Ammon's horn (tissue), 1 donor: ENCODE data around the gene CHURC1.

Experiments
- DNase-seq: peaks from one replicate; pipeline ENCODE4 v3.0.0-alpha.2; 2016; ENCODE audit warnings: low spot score

CHURC1 gene

DNA sequence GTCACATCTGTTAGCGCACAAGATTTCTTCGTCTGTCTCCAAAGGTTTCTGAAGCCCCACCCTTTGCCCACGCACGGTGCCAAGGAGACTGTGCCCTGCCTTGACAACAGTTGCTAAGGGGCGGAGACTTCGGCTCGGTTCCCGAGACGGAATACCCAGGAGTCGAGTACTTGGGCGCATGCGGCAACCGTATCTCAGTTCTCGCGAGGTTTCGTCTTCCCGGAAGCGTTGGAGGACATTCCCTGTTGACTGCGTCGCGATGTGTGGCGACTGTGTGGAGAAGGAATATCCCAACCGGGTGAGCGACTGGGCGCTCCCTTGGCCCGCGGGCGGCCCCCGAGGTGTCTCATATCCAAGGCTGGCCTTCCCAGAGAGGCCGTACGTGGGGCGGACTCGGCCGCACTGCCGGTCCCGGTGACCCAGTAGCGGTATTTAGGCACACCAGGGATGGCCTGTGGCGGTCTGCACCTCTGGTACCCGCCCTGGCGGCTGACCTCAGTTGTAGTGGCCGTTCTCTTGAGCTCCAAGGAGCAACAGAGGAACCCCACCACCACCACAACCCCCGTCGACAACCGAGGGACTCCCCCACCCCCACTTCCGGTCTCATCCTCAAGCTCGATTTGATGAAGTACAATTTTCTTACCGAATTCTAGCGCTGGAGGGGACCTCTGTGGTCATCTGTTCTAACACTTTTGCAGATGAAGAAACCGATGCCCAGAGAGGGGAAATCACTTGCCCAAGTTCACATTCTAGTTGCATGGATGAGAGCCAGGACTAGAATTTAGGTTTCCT, at the start of gene CHURC1:
Gene CHURC1, plus strand, starts transcription at position 219 of the 792 bp plus-strand sequence. Its CDS starts 41 bp downstream, at position 260.
- DNase-seq = peak; percentile 98

DNA sequence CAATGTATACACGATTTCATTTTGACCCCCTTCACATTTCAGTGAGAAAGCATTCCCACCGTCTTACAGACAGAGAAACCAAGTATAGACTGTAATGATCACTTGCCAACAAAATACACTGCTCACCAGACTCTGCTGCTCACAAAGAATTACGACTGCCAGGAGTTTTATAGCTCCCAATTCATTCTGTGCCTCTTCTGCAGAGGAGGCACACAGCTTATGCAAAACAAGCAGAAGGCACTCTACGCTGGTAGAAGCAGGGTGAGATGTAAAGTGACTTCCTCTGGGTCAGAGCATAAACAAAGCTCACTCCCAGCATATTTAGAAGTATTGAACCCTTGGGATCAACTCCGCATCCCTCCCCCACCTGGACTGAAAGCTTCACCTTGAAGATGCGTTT, 49.1 kb upstream of the CHURC1 start:
- no peak for DNase-seq

DNA sequence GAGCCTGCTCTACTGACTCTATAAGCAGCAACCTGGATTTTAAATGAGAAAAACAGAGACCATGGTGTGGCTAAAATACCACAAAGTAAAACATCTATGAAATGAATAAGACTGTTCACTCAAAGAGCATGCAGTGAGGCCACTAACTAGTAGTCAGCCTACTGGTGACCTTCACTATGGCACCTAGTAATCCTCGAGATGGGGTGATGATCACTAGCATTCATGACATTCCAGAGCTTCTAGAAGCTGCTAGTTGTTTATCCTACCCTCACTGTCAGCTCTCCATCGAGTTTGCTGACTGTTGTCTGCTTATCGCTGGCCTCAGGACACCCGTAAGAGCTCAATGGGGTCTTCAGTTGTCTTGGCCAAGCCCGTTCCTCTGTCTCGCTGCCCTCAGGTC, 48.3 kb upstream of the CHURC1 start:
- no peak for DNase-seq

DNA sequence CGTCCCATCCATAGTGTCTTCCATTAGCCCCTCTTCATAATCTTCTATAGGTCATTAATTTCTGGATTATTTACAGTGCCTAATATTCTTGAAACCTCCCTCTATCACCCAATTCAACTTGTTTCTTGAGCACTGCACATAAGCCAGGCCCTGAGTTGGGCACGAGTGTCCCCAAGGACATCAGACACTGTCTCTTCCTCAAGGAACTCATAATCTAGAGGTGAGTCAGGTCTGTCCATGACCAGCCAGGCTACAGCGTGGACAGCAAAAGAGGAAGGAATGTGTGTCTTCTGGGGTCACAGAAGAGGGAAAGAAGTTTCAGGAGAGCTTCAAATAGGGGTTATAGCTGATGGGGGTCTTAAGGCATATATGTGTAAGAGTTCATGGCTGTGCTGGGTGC, 47.1 kb upstream of the CHURC1 start:
- no peak for DNase-seq

DNA sequence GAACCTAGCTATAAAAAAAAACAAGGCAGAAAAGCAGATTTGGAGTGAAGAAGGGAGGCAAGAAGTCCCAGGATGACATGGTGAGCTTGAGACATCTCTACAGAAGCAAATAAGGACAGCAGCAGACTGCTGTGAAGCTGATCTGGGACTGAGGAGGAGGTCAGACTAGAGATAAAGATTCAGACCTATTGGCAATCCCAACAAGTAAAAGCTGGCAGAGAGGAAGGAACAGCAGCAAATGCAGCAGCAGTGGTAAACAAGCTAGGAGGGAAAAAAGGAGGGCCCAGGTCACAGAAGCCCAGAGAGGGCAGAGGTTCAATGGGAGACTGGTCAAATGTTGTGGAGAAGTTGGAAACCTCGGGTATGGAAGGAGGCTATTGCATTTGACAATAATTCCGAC, 45.9 kb upstream of the CHURC1 start:
- no peak for DNase-seq

DNA sequence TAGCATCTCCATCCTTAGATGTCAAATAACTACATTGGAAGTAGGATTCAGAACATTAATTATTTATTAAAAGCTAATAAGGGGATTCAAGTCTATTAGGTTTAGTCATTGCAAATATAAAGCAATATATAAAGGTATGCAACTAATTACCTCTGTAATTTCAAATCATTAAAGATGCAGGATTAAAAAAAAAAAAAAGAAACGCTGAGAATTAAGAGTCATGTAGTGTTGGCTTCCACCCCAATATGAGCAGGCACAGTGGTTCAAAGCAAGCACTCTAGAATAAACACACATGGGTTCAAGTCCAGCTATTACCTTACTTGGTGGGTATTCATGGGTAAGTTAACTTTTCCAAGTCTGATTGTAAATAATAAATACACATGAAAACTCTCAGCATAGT, 45.4 kb upstream of the CHURC1 start:
- no peak for DNase-seq

DNA sequence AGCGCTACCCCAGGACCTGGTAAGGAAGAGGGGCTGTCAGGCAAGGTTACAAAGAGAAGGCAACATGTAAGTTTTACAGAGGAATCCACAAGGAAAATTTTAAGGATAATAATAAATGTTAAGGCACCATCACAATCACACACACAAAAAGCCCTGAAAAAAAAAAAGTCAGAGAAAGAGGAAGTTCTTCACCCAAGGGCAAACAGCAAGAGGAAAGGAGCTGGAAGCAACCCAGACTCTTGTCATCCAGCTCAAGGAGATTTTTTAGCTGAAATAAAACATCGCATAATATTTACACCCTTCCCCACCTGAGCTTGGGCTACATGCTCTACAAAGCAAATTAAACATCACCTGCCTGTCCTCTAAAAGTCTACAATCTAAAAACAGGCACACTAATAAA, 44.1 kb upstream of the CHURC1 start:
- DNase-seq = no peak

DNA sequence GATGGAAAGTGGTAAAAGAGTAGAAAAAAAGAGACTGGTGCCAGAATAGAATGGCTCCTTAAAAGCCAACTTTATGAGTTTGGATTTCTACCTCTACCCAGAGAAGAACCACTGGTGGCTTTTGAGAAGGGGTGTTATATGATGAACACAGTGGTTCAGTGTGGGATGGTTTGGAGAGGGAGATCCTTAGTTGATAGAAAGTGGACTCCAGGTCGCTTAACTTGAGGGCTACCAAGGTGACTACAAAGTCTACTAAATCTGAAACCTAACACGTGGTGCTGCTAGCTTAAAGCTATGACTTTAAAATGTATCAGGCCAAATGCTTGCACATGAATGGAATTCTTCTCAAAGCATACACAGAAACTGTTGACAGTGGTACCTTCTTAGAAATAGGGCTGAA, 42.9 kb upstream of the CHURC1 start:
- no peak for DNase-seq

DNA sequence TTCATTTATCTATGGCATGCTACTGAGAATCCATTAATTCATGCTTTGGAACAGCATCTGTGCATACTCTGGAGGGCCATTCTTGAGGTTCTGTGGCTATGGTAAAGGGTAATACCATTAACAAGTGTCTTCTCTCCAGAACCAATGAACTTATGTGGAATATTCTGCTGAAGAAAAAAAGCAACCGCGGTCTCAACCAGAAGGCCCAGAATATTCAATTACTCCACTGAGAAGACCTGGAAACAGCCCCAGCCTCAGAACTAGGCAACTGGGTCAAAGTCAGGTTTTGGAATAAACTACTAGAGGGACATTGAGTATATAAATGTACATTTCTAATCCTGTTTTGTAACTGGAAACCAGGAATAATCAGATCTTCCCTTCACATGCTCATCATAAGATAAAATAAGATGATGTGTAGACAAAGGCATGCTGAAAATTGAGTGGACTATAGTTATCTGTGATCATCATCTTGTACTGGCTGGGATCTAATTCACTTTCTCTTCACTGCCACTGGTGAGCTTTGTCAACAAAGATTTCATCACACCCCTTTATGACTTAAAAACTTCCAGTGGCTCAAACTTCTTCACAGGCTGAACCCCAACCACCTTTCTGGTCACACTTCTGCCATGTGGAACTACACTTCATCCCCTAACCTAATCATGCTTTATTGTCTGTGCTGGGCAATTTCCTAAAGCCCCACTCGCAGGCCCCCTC, 40.6 kb upstream of the CHURC1 start:
- DNase-seq = no peak

DNA sequence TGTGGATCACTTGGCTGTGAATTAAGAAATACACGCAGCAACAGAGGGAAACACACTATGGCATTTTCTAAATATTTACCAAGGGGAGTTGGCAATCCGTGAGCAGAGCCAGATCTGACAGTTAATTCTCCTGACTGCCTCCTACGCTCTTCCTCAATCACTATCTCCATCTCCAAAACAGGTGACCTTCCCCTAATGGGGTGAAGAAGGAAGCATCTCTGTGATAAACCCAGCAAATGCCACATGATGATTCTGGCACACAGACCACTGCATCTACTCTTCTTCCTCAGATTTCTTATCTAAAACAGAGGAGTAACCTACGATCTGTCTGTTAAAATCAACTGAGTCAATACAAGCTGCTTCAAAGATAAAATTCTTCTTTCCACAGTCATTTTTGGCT, 38.9 kb upstream of the CHURC1 start:
- no peak for DNase-seq

DNA sequence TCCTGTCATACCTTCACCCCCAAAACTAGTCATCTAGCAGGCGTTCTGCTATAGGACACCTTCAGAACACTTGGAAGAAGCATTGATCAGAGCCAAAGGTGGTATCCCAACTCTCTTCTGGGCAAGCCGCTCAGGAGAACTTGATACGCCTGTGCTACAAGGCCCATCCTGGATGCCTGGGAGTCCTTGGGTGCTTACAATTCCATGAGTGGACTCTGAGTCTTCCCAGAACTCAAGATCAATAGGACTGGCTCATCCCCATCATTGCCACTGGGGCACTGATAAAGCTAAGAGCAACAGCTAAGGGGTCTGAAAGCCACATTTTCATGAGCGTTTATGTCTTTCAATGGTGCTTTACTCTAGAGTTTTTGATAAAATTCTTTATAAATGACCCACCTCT, 36.4 kb upstream of the CHURC1 start:
- no peak for DNase-seq

DNA sequence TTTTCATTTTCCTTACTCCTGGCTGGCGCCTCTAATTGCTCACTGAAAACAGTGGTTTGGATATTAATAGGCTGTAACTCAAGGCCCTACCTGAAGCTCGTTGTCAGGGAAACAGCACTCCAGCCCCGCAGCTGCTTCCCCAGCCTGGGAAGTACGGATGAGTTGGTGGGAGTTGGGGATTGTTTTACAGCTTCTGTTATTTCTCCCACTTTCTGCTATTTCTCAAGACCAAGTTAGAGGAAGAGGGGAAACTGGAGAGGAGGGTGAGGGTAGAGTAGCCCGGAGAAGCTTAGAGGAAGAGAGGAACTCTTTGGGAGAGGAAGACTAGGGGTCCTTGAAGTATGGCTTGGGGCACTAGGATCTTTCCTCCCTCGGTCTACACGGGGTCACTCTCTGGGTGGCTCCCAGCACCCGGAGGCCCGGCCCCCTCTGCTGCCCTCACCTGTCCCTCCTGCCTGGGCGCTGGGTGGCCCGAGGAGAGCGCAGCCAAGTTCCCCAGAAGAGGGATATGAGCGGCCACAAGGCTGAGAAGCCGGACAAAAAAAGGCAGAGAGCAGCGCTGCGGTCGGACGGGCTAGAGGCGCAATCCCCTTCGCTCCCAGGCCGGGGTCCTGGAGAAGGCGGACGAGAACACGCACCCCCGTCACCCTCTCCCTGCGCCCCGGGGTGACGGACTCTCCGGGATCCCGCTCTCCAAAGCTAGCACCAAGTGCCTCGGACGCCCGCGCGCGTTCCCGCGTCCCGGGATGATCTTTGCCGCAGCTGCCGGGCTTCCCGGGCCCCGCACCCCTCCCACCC, 35.2 kb upstream of the CHURC1 start:
- no peak for DNase-seq

DNA sequence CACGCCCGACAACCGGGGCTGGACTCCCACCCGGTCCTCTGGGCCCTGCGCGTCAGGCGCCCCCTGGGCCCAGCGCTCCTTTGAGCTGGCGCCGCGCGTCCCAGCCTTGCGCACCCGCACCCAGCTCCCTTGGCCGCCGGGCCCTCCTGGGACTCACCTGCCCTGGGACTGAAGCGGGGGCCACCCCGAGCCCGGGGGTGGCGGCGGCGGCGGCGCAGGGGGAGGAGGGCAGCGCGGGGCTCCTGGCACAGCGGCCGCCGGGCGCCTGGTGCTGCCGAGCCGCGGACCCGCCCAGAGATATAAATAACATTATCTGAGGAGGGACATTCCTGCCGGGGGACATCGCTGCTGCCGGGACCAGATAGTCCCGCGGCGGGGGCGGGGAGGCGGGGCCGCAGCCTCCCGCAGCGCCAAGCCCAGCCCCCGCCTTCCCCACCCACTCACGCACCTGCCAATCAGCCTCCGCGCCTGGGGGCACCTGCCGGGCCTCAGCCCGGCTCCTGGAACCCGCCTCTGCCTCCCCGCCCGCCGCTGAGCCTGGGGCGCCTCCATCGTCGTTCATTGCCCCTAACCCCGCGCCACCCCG, 34.5 kb upstream of the CHURC1 start, which contains the start of gene SPTB:
Gene SPTB, minus strand, starts transcription at position 273 of the 586 bp plus-strand sequence. CDS start 56,813 bp downstream, outside the sequence.
- peak; percentile 17 for DNase-seq

DNA sequence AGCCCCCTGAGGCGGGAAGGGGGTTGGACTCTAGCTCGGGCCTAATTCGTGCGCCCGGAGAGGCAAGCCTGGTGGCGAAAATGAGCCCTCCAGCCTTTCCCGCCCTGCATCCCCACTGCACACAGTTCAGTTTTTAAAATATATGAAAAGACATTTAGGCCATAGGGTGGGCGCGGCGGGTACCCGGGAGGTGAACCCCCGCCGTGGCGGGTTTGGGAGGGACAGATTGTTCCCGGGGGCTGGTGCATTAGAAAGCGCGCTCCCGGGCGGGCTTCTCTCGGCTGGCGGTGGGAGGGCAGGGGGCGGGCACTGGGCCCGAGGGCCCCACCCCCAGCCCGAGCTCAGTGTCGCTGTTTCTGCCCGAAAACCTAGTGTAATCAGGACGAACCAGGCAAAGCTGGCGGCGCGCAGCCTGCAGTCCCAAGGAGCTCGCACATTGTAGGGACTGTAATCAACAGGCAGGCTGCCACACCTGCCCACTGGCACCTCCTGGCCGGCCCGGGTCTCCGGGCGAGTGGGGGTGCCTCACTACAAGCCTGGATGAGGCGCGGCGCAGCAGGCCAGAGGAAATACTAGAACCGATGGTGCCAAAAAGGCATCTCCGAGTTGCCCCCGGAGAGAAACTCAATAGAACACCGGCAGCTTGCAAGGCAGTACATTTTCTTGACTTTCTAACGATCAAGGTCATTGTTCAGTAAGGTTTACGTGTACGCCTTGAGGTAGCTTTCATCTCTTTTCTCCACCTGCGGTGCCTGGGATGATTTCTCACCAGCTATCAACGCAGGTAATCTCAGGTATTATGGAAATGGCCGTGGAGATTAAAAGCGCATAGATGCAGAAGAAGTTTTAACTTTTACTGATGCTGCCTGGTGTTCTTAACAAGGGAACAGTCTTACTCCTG, 33.8 kb upstream of the CHURC1 start:
- DNase-seq = peak; percentile 56

DNA sequence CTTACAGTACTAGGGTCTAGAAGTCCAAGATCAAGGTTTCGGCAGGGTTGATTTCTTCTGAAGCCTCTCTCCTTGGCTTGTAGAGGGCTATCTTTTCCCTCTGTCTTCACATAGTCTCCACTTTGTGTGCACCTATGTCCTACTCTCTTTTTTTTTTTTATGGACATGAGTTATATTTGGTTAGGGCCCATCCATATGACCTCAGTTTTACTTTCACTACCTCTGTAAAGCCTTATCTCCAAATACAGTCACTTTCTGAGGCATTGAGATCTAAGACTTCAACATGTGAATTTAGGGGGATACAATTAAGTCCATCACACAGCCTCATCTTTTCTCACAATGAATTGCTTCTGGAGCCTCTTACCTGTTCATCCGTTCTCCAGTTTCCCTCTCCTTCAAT, 28.7 kb upstream of the CHURC1 start:
- DNase-seq = no peak

DNA sequence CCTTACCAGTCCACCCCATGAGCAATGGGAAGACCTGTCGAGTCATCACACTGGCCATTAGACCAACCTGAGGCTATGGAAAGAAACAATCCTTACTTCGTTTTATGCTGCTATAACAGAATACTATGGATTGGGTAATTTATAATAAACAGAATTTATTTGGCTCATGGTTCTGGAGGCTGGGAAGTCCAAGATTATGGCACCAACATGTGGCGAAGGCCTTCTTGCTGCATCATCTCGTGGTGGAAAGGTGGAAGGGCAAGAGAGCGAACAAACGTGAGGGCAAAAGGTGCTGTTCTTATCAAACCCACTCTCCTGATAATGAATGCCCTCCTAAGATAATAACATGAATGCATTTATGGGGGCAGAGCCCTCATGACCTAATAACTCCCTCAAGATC, 24.9 kb upstream of the CHURC1 start:
- DNase-seq = no peak

DNA sequence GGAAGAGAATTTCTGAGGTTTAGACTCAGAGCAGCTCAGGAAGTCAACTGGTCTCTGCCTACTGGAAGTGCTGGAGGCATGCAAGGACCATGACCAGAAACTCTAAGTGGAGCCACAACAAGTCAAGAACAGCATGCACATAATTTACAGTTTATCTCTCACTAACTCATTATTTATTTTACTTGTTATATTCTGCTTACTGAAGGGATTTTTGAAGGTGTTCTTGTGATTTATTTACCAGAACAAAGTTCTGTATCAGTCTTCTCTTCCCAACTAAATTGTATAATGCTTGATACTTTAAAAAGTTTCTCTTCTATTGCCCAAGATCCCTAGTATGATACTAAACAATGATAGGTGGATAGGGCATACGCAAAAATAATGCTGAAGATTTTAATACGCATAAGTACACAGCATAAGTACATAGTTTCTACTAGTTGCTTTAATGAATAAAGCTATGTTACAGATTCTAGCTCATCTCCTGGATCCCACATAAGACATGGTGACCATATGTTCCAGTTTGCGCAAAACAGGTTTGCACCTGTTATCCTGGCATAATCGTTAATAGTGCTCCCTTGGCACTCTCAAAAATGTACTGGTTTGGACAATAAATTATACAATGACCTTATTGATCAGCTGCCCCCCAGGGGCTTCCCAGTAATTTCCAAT, 22.9 kb upstream of the CHURC1 start:
- DNase-seq = no peak

DNA sequence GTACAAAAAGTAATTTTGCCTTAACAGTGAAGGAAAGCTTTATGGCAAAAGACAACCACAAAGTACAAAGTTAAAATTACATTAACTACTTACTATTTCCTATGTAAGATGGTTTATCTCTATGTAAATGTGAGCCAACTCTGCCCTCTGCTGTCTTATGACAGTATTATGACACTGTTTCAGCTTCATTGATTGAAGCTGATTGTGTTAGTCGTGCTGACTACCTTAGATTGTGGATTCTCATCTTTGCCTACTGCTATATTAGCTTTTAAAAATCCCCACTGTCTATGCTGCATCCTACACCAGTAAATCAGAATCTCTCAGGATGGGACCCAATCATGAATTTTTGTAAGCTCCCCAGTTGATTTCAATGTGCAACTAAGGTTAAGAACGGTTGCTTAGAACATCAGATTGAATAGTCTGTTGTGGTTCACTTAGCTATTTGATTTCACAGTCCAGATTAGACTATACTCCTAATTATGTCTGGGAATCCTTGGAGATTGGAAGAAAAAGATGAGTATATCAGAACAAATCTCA, 22.3 kb upstream of the CHURC1 start:
- DNase-seq = peak; percentile 87

DNA sequence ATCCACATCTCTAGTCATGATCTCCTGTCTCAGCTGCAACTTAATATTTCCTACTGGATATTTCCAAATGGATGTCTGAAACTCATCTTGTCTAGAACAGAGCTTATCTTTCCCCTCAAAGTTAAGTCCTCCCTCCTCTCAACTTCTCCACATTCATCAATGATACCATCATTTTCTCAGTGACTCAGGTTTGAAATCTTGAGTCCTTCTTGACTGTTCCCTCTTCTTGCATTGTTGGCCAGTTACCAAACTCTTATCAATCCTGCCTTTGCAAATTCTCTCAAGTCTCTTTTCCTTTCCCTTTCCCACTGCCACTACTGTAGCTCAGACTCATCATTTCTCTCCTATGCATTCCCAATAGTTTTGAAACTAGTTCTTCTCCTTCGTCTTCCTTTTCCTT, 14.3 kb upstream of the CHURC1 start:
- DNase-seq = no peak

DNA sequence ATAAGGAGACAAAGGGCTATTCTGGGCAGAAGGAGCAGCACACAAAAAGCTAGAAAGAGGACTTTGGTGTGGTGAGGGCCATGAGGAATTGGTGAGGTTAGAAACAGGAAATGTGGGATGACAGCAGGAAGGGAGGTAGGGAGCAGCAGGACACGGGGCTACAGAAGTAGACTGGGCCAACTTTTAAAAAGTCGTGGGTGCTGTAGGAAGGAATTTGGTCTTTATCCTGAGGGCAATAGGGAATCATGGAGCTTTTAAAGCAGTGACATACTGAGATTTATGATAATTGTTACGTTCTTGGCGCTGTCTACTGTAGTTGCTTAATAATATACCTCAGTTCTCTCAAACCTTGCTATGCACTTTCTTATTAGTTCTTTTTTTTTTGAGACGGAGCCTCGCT, 8.2 kb upstream of the CHURC1 start:
- no peak for DNase-seq
